Measurements from ENCODE around the gene GPR68.

GRCh38 chr14:91255026-91255695 is 10.7 kb upstream of the GPR68 start:
- no peak for TF ChIP-seq REST (IDR thresholded peaks at IDR 0.05; ENCODE audit: insufficient read depth in 1 of 2, low read depth in 2 of 2, low read length in 2 of 2)
- TF ChIP-seq TAF1 (IDR thresholded peaks at IDR 0.05; ENCODE audit: borderline replicate concordance, insufficient read depth, low read length), result no peak
- TF ChIP-seq POLR2AphosphoS5 (IDR thresholded peaks at IDR 0.05; ENCODE audit: low read depth, low read length), result no peak

Measured in PFSK-1 (cell line).